Ovary (tissue), 3 donors: ENCODE measurements around the gene USP11.

Experiments used
- CTCF ChIP-seq, 3 donors: fragments of 450-650 bp in 2 of 3; fragments of 200-600 bp in 1 of 3; IDR thresholded peaks; one replicate each; pipeline versions ENCODE4 v1.5.1 to v1.8.0; 2016 to 2022; ENCODE audit warnings: antibody characterized with exemption in 3 of 3, mild to moderate bottlenecking in 1 of 3
- POLR2A ChIP-seq: fragments of 450-650 bp; IDR thresholded peaks from one replicate; pipeline ENCODE4 v1.6.1; 2017; ENCODE audit warnings: antibody characterized with exemption, mild to moderate bottlenecking, moderate library complexity
- donor health status: DM: no; HTN: no; CAD: no.

- TF ChIP-seq POLR2A (no peak), CTCF (IDR thresholded peaks at IDR 0.05) (no peak)
Measured at GRCh38 chrX:47244676-47245075, 11.9 kb downstream of the USP11 start.
